COLO668 (cell line): ENCODE data around the gene PAM16.

Experiments
- DNase-seq: peaks from one replicate; lab custom pipeline; 2025; ENCODE audit not compliant: unreplicated experiment; lab: John Stamatoyannopoulos, UW

Gene PAM16

GRCh38 chr16:4321286-4322120 is 29.6 kb downstream of the PAM16 start:
- no peak for DNase-seq

- no peak for DNase-seq
Observed at GRCh38 chr16:4320571-4321137, 30.5 kb downstream of the PAM16 start.

GRCh38 chr16:4319454-4320421 is 31.4 kb downstream of the PAM16 start:
- DNase-seq: peak; percentile 5

- DNase-seq: no peak
Observed at GRCh38 chr16:4318967-4319366, 32.2 kb downstream of the PAM16 start.

- DNase-seq: no peak
Observed at GRCh38 chr16:4318451-4318910, 32.6 kb downstream of the PAM16 start.

GRCh38 chr16:4317532-4318450 is 33.3 kb downstream of the PAM16 start:
- peak; percentile 26 for DNase-seq

GRCh38 chr16:4316864-4317531 is 34.1 kb downstream of the PAM16 start:
- peak; percentile 83 for DNase-seq

GRCh38 chr16:4316108-4316863 is 34.8 kb downstream of the PAM16 start:
- DNase-seq: peak; percentile 46

GRCh38 chr16:4315186-4316107 is 35.7 kb downstream of the PAM16 start, which contains the start of gene GLIS2:
GLIS2 (plus strand) TSS chr16:4316067; CDS start chr16:4332281, 16,214 bp downstream.
- peak; percentile 87 for DNase-seq

- peak; percentile 66 for DNase-seq
Observed at GRCh38 chr16:4314532-4315185, 36.5 kb downstream of the PAM16 start.

GRCh38 chr16:4313563-4314531 is 37.3 kb downstream of the PAM16 start:
- peak; percentile 94 for DNase-seq

- DNase-seq: peak; percentile 83
Observed at GRCh38 chr16:4309833-4310266, 41.3 kb downstream of the PAM16 start.

GRCh38 chr16:4309102-4309832 is 41.9 kb downstream of the PAM16 start:
- no peak for DNase-seq

GRCh38 chr16:4307215-4308037 is 43.7 kb downstream of the PAM16 start:
- DNase-seq: peak; percentile 97
